CD4-positive, alpha-beta memory T cell (primary cell): Measurements from ENCODE around the gene DMAC2. TPM values are rescaled to one million over a fixed set of nuclear protein-coding genes. Genes with fewer than 3 reads are reported as not detected.

Experiments used
- CTCF ChIA-PET: fragments of 350-600 bp; sonication (Branson Sonifier 250); formaldehyde crosslinking; loops from one replicate; lab custom pipeline; 2021; ENCODE audit warnings: inconsistent platforms; ENCODE audit not compliant: partially characterized antibody; lab: Charles Lee
- POLR2A ChIA-PET: fragments of 350-600 bp; sonication (Branson Sonifier 250); formaldehyde crosslinking; loops from one replicate; lab custom pipeline; 2021; ENCODE audit not compliant: partially characterized antibody; lab: Charles Lee
- DNase-seq, 5 donors: peaks; one replicate each; pipeline versions ENCODE4 v3.0.0 to v3.0.0-alpha.2; 2020 to 2022; ENCODE audit warnings: mixed read lengths in 1 of 5
- H3K27ac ChIP-seq: one replicate; pipeline ENCODE4 v1.7.0; 2013; ENCODE audit warnings: low read depth, low read length
- H3K27me3 ChIP-seq: 2 replicates; pipeline ENCODE4 v1.7.0; 2013; ENCODE audit warnings: mild to moderate bottlenecking, low read length, moderate library complexity; ENCODE audit not compliant: insufficient read depth
- H3K36me3 ChIP-seq: 2 replicates; pipeline ENCODE4 v1.7.0; 2013; ENCODE audit warnings: mild to moderate bottlenecking, low read length, moderate library complexity; ENCODE audit not compliant: insufficient read depth
- H3K4me1 ChIP-seq: 2 replicates; pipeline ENCODE4 v1.7.0; 2013; ENCODE audit warnings: mild to moderate bottlenecking, low read length, moderate library complexity; ENCODE audit not compliant: insufficient read depth
- H3K4me3 ChIP-seq, 2 donors: one replicate each; pipeline ENCODE4 v1.7.0; 2013; ENCODE audit warnings: low read length in 2 of 2, mild to moderate bottlenecking in 1 of 2
- H3K9me3 ChIP-seq, 2 donors: one replicate each; pipeline ENCODE4 v1.7.0; 2013; ENCODE audit warnings: low read length in 2 of 2, control low read depth in 1 of 2; ENCODE audit not compliant: control insufficient read depth in 1 of 2
- H3K27ac Mint-ChIP-seq, 7 donors: one replicate each; pipeline ENCODE4 v1.8.0; 2020 to 2021; ENCODE audit warnings: mixed read lengths in 7 of 7, mild to moderate bottlenecking in 6 of 7, inconsistent platforms in 3 of 7, moderate library complexity in 3 of 7
- H3K27me3 Mint-ChIP-seq, 2 donors: one replicate each; pipeline ENCODE4 v1.8.0; 2020 to 2021; ENCODE audit warnings: mixed read lengths in 2 of 2
- H3K36me3 Mint-ChIP-seq, 2 donors: one replicate each; pipeline ENCODE4 v1.8.0; 2020 to 2021; ENCODE audit warnings: mixed read lengths in 2 of 2, inconsistent platforms in 1 of 2, mild to moderate bottlenecking in 1 of 2
- H3K4me1 Mint-ChIP-seq, 4 donors: one replicate each; pipeline ENCODE4 v1.8.0; 2020 to 2021; ENCODE audit warnings: mixed read lengths in 4 of 4, mild to moderate bottlenecking in 1 of 4
- H3K4me3 Mint-ChIP-seq, 8 donors: one replicate each; pipeline ENCODE4 v1.8.0; 2020 to 2021; ENCODE audit warnings: mixed read lengths in 8 of 8, mild to moderate bottlenecking in 7 of 8, moderate library complexity in 6 of 8, inconsistent platforms in 3 of 8
- H3K9me3 Mint-ChIP-seq, 8 donors: one replicate each; pipeline ENCODE4 v1.8.0; 2020 to 2021; ENCODE audit warnings: mixed read lengths in 8 of 8, mild to moderate bottlenecking in 5 of 8, inconsistent platforms in 3 of 8, moderate library complexity in 1 of 8
- intact Hi-C: fragments of 100-400 bp; cut with micrococcal nuclease; formaldehyde crosslinking; loops from one replicate; pipeline ENCODE4 v1.15.1; 2023
- polyA plus RNA-seq, 2 donors: library from polyadenylated mRNA; unstranded; fragments of 300-500 nt; fragmentation: Illumina TruSeq; gene quantifications; one replicate each; pipeline ENCODE4 v1.2.3, GENCODE V29; 2021
- total RNA-seq, 2 experiments: library from RNA; stranded (reverse); gene quantifications; one replicate each; pipeline ENCODE4 v1.2.3, GENCODE V29; 2021

DMAC2 gene
- total and polyA plus RNA-seq, 4 experiments from 2014 or later: 27.7 to 58.2 (median 36.0) TPM

GRCh38 chr19:41426952-41427646 lies 12.6 kb downstream of the DMAC2 start, which contains the start of gene B3GNT8:
B3GNT8 (minus strand) TSS chr19:41427374; CDS start chr19:41426778, 596 bp downstream.
- Histone ChIP-seq H3K4me3 (peak within 1 kb of the TSS; percentile 33 to 34), H3K9me3 (no peaks in the 10 kb centered on the region), H3K27me3 (no peaks in the 10 kb centered on the region), H3K36me3 (peaks cover 17% of the 10 kb centered on the region), H3K4me1 (peaks cover 39% of the 10 kb centered on the region), H3K27ac (peak within 1 kb of the TSS; percentile 68)
- intact Hi-C loops: loop anchor here (1.0 kb wide), 1 partner anchor 12 kb away; the partner anchor contains the start of gene DMAC2
- Mint-ChIP-seq H3K36me3 (peaks cover 16 to 49% of the 10 kb centered on the region in 2 donors), H3K9me3 (no peaks in the 10 kb centered on the region), H3K27me3 (no peaks in the 10 kb centered on the region), H3K27ac (peak within 1 kb of the TSS; percentile 91 to 98 (median 96)), H3K4me1 (peaks cover 15 to 51% (median 34%) of the 10 kb centered on the region in 4 donors), H3K4me3 (peak within 1 kb of the TSS; percentile 90 to 98 (median 92))
- ChIA-PET CTCF (interaction anchor here (1.1 to 2.5 kb wide), 3 partner anchors 13 to 142 kb away, joined by 3 to 8 read pairs (median 3); no protein-coding TSS in a partner anchor), POLR2A (interaction anchor here (2.8 to 4.3 kb wide), 2 partner anchors 64 to 119 kb away, joined by 13 to 17 read pairs; partner anchors contain the start of gene B9D2)
- DNase-seq: peak; percentile 16 to 52 (median 32)

DNA sequence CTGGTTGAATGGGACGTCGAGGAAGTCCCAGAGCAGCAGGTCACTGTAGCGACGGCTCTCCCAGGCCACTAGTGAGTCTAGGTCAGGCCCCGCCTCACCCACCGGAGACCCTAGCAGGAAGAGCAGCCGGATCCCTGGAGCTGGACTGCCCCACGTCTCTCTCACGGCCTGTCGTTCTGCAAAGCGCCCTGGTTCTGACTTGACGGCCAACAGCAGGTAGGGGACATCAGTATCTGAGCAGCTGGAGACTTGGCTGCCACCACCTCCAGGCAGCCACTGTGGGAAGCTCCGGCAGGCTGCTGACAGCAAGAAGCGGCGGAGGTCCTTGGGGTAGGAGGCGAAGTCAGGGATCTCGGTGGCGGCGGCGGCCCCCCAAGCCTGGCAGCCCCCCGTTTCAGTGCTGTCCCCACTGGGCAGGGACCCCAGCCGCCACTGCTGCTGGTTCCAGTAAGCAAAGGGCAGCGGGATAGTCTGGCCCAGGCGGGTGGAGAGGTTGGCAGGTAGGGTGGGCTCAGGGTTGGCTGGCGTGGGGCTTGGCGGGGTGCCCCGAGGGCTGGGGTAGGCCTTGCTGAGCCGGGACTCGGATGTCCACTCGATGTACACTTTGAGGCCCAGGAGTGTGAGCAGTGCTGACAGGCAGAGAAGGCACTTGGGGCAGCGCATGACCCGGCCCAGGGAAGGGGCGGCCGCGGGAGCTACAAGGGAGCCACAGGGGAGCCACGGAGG lies 13.4 kb downstream of the DMAC2 start:
- Mint-ChIP-seq H3K4me1 (peaks cover 15 to 50% (median 31%) of the 10 kb centered on the region in 4 donors), H3K27ac (peak overlapping the region in 6 of 7 donors; percentile 44 to 96 (median 88)), H3K4me3 (peak overlapping the region in 6 of 8 donors; percentile 15 to 92 (median 83)), H3K9me3 (no peaks in the 10 kb centered on the region), H3K27me3 (no peaks in the 10 kb centered on the region), H3K36me3 (peaks cover 15 to 49% of the 10 kb centered on the region in 2 donors)
- no peaks in the 10 kb centered on the region for H3K27me3 ChIP-seq
- peaks cover 13% of the 10 kb centered on the region for H3K36me3 ChIP-seq
- CTCF ChIA-PET: interaction anchor here (1.1 to 1.8 kb wide), 2 partner anchors 23 to 143 kb away, joined by 3 to 7 read pairs; no protein-coding TSS in a partner anchor
- POLR2A ChIA-PET: interaction anchor here (4.3 kb wide), 1 partner anchor 63 kb away, joined by 17 read pairs; the partner anchor contains the start of gene B9D2
- no peak overlapping the region for H3K27ac ChIP-seq
- H3K4me3 ChIP-seq: no peak overlapping the region
- intact Hi-C loops: no loop called here
- peaks cover 35% of the 10 kb centered on the region for H3K4me1 ChIP-seq
- no peaks in the 10 kb centered on the region for H3K9me3 ChIP-seq
- DNase-seq: no peak

DNA sequence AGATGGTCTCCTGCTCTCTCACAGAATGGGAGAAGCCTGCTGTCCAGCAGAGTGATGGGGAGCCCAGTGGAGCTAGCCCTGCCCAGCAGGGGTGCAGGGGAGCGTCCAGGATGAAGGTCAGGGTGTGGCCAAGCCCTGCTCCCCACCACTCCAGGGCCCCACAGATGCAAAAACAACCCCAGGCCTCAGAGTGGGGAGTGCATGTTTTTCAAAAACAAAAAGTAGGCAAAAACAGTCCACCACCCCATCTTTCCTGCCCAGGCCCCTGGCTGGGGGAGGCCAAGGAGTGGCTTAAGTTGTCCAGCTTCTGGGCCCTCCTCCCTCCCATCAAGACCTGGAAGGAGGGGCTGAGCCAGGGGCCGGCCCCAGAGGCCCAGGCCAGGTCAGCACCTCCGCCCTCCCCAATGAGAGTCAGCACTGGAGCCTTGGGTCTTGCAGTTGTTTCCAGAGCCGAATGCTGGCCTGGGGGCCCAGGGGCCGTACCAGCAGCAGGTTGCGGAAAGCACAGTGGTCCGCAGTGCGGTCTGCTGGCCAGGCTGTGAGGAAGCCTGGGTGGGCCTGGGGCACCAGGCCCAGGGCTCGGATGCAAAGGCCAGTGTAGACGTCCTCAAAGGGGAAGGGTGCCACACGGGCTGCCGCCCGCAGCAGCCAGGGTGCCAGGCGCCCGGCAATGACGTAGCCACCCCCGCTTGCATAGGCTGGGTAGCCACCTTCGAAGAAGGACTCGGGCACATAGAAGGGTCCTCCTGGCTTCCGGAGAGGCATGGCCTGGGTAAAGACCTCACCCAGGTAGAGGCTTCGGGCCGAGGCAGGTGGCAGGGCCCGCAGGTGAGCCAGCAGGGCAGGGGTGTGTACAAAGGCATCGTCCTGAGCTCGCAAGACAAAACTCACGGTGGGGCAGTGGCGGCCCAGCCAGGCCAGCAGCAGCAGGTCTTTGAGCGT lies 14.3 kb downstream of the DMAC2 start:
- Mint-ChIP-seq H3K36me3 (peaks cover 11 to 56% of the 10 kb centered on the region in 2 donors), H3K27me3 (no peaks in the 10 kb centered on the region), H3K27ac (peak overlapping the region in 5 of 7 donors; percentile 32 to 86 (median 59)), H3K9me3 (no peaks in the 10 kb centered on the region), H3K4me1 (peaks cover 15 to 44% (median 28%) of the 10 kb centered on the region in 4 donors), H3K4me3 (peak overlapping the region in 6 of 8 donors; percentile 13 to 70 (median 47))
- Histone ChIP-seq H3K27ac (no peak overlapping the region), H3K4me3 (no peak overlapping the region), H3K9me3 (no peaks in the 10 kb centered on the region), H3K36me3 (peaks cover 22% of the 10 kb centered on the region), H3K27me3 (no peaks in the 10 kb centered on the region), H3K4me1 (peaks cover 31% of the 10 kb centered on the region)
- CTCF ChIA-PET: interaction anchor here (1.1 to 1.8 kb wide), 3 partner anchors 24 to 163 kb away, joined by 3 to 7 read pairs (median 3); no protein-coding TSS in a partner anchor
- POLR2A ChIA-PET: interaction anchor here (4.3 kb wide), 1 partner anchor 62 kb away, joined by 17 read pairs; the partner anchor contains the start of gene B9D2
- no peak for DNase-seq
- intact Hi-C loops: no loop called here

GRCh38 chr19:41424335-41425173 lies 15.2 kb downstream of the DMAC2 start:
- intact Hi-C loops: no loop called here
- Histone ChIP-seq H3K4me1 (peaks cover 31% of the 10 kb centered on the region), H3K9me3 (no peaks in the 10 kb centered on the region), H3K27me3 (no peaks in the 10 kb centered on the region), H3K36me3 (peaks cover 29% of the 10 kb centered on the region), H3K4me3 (no peak overlapping the region), H3K27ac (peak overlapping the region; percentile 9)
- ChIA-PET CTCF (interaction anchor here (1.2 to 1.8 kb wide), 2 partner anchors 25 to 162 kb away, joined by 3 to 7 read pairs; no protein-coding TSS in a partner anchor), POLR2A (interaction anchor here (0.7 kb wide), 2 partner anchors 61 to 160 kb away, joined by 3 to 4 read pairs; partner anchors contain the start of gene B9D2)
- H3K4me1 Mint-ChIP-seq: peaks cover 15 to 44% (median 28%) of the 10 kb centered on the region in 4 donors
- no peak for DNase-seq
- H3K36me3 Mint-ChIP-seq: peaks cover 19 to 63% of the 10 kb centered on the region in 2 donors
- H3K27ac Mint-ChIP-seq: peak overlapping the region in 5 of 7 donors; percentile 6 to 87 (median 32)
- peak overlapping the region in 5 of 8 donors; percentile 20 to 61 (median 46) for H3K4me3 Mint-ChIP-seq
- H3K27me3 Mint-ChIP-seq: no peaks in the 10 kb centered on the region
- H3K9me3 Mint-ChIP-seq: no peaks in the 10 kb centered on the region

DNA sequence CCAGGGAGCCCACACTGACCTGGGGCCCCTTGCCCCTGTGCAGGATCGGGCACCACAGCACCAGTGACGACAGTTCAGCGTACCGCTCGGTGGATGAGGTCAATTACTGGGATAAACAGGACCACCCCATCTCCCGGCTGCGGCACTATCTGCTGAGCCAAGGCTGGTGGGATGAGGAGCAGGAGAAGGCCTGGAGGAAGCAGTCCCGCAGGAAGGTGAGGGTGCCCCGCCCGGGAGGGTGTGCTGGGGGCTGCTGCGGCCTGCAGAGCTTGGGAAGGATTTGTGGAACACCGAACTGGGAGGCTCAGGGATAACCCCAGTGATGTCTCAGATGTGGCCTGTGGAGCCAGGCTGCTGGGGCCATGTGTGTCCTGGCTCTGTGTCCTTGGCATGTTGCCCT lies 16.8 kb downstream of the DMAC2 start:
- ChIA-PET POLR2A (no interaction called here), CTCF (no interaction called here)
- no peak overlapping the region for H3K4me3 Mint-ChIP-seq
- no peaks in the 10 kb centered on the region for H3K9me3 ChIP-seq
- H3K4me1 ChIP-seq: peaks cover 18% of the 10 kb centered on the region
- no peaks in the 10 kb centered on the region for H3K27me3 ChIP-seq
- H3K27ac Mint-ChIP-seq: peak overlapping the region in 1 of 7 donors; percentile 6
- no peaks in the 10 kb centered on the region for H3K27me3 Mint-ChIP-seq
- H3K9me3 Mint-ChIP-seq: no peaks in the 10 kb centered on the region
- no peak overlapping the region for H3K27ac ChIP-seq
- DNase-seq: no peak
- peaks cover 42% of the 10 kb centered on the region for H3K36me3 ChIP-seq
- intact Hi-C loops: no loop called here
- H3K4me3 ChIP-seq: no peak overlapping the region
- H3K4me1 Mint-ChIP-seq: peaks cover 9 to 29% (median 17%) of the 10 kb centered on the region in 4 donors
- H3K36me3 Mint-ChIP-seq: peaks cover 27 to 73% of the 10 kb centered on the region in 2 donors

- Mint-ChIP-seq H3K9me3 (no peaks in the 10 kb centered on the region), H3K4me3 (no peak overlapping the region), H3K4me1 (peaks cover 4 to 24% (median 13%) of the 10 kb centered on the region in 4 donors), H3K27me3 (no peaks in the 10 kb centered on the region), H3K36me3 (peaks cover 27 to 71% of the 10 kb centered on the region in 2 donors), H3K27ac (peak overlapping the region in 1 of 7 donors; percentile 6)
- Histone ChIP-seq H3K27me3 (no peaks in the 10 kb centered on the region), H3K9me3 (no peaks in the 10 kb centered on the region), H3K36me3 (peaks cover 43% of the 10 kb centered on the region), H3K4me3 (no peak overlapping the region), H3K27ac (no peak overlapping the region), H3K4me1 (peaks cover 15% of the 10 kb centered on the region)
- CTCF ChIA-PET: no interaction called here
- intact Hi-C loops: no loop called here
- POLR2A ChIA-PET: no interaction called here
- no peak for DNase-seq
These were observed 17.3 kb downstream of the DMAC2 start for GRCh38 chr19:41422456-41422855.
